Mucosa of descending colon (tissue), 3 donors: ENCODE measurements around the gene DHRS7. TPM values are rescaled to one million over a fixed set of nuclear protein-coding genes. Genes with fewer than 3 reads are reported as not detected.
A peak's percentile ranks its signal among the peaks of the same experiment; 100 is the strongest.

Experiments
- ATAC-seq: fragments of 200-7000 bp; cut with Tn5 transposase; one replicate; pipeline ENCODE4 v1.9.1; 2020; ENCODE audit warnings: mild to moderate bottlenecking, moderate library complexity
- DNase-seq, 3 donors: peaks; one replicate each; pipeline ENCODE4 v3.0.0-alpha.2; 2020
- H3K36me3 ChIP-seq: fragments of 200-600 bp; one replicate; pipeline ENCODE4 v1.8.0; 2021; ENCODE audit warnings: low read depth, mild to moderate bottlenecking
- H3K4me1 ChIP-seq: fragments of 200-600 bp; one replicate; pipeline ENCODE4 v1.8.0; 2021; ENCODE audit warnings: low read depth, mild to moderate bottlenecking
- H3K4me3 ChIP-seq: fragments of 200-600 bp; one replicate; pipeline ENCODE4 v1.8.0; 2021; ENCODE audit warnings: mild to moderate bottlenecking
- H3K9me3 ChIP-seq: fragments of 200-600 bp; one replicate; pipeline ENCODE4 v1.8.0; 2021; ENCODE audit warnings: mild to moderate bottlenecking
- CTCF ChIP-seq: fragments of 200-600 bp; IDR thresholded peaks from one replicate; pipeline ENCODE4 v1.8.0; 2022; ENCODE audit warnings: antibody characterized with exemption, mild to moderate bottlenecking
- intact Hi-C, 2 donors: fragments of 100-400 bp; cut with DNase I in 1 of 2; cut with micrococcal nuclease in 1 of 2; formaldehyde crosslinking; loops; one replicate each; pipeline versions ENCODE4 v1.11.0 to v1.11.1; 2022; cut with DNase I, micrococcal nuclease
- total RNA-seq, 3 donors: library from RNA; stranded (reverse); fragmentation: NEBNext Ultra II Directional in 2 of 3; extraction: Animal tissue kit (Norgen Biotek cat#: 25700) in 2 of 3; gene quantifications; one replicate each; pipeline versions ENCODE4 v1.2.1 to v1.2.4, GENCODE V29; 2021 to 2023
- donor health status: DM: no; HTN: no; CAD: no; lungs with moderate emphysema.
- donor health status: DM: no; HTN: no; CAD: no.
- donor health status: DM: no; HTN: yes; CAD: no.

DHRS7 gene
- total RNA-seq, 3 donors from 2014 or later: 63.4 to 96.3 (median 83.5) TPM

GRCh38 chr14:60165547-60165876 is 314 bp upstream of the DHRS7 start:
- Histone ChIP-seq H3K9me3 (no peaks in the 10 kb centered on the region), H3K36me3 (no peaks in the 10 kb centered on the region), H3K4me3 (peak overlapping the region; percentile 84), H3K4me1 (no peaks in the 10 kb centered on the region)
- DNase-seq: no peak
- TF ChIP-seq CTCF: peak; percentile 23
- no peak for ATAC-seq
- intact Hi-C loops: no loop called here

- intact Hi-C loops: no loop called here
- H3K36me3 ChIP-seq: no peaks in the 10 kb centered on the region
- peak overlapping the region; percentile 84 for H3K4me3 ChIP-seq
- H3K4me1 ChIP-seq: no peaks in the 10 kb centered on the region
- no peak for TF ChIP-seq CTCF
- no peak for DNase-seq
- peak; percentile 10 for ATAC-seq
- no peaks in the 10 kb centered on the region for H3K9me3 ChIP-seq
Observed at GRCh38 chr14:60164404-60164711, 840 bp downstream of the DHRS7 start.

- H3K36me3 ChIP-seq: no peaks in the 10 kb centered on the region
- no peak for TF ChIP-seq CTCF
- DNase-seq (no peak), ATAC-seq (no peak)
- no peak overlapping the region for H3K4me3 ChIP-seq
- no peaks in the 10 kb centered on the region for H3K4me1 ChIP-seq
- intact Hi-C loops: no loop called here
- H3K9me3 ChIP-seq: no peaks in the 10 kb centered on the region
Observed at GRCh38 chr14:60163693-60164092, 1.5 kb downstream of the DHRS7 start.

GRCh38 chr14:60161196-60162107 is 3.7 kb downstream of the DHRS7 start:
- H3K4me3 ChIP-seq: no peak overlapping the region
- H3K4me1 ChIP-seq: no peaks in the 10 kb centered on the region
- no peaks in the 10 kb centered on the region for H3K36me3 ChIP-seq
- DNase-seq (no peak), ATAC-seq (no peak)
- intact Hi-C loops: no loop called here
- TF ChIP-seq CTCF: no peak
- H3K9me3 ChIP-seq: no peaks in the 10 kb centered on the region

- Histone ChIP-seq H3K4me3 (no peak overlapping the region), H3K36me3 (no peaks in the 10 kb centered on the region), H3K9me3 (no peaks in the 10 kb centered on the region), H3K4me1 (no peaks in the 10 kb centered on the region)
- no peak for TF ChIP-seq CTCF
- ATAC-seq (no peak), DNase-seq (no peak)
- intact Hi-C loops: no loop called here
Observed at GRCh38 chr14:60160422-60160821, 4.8 kb downstream of the DHRS7 start.

- peaks cover 9% of the 10 kb centered on the region for H3K4me1 ChIP-seq
- no peaks in the 10 kb centered on the region for H3K9me3 ChIP-seq
- intact Hi-C loops: no loop called here
- no peak for DNase-seq
- no peak for ATAC-seq
- no peaks in the 10 kb centered on the region for H3K36me3 ChIP-seq
- H3K4me3 ChIP-seq: no peak overlapping the region
- TF ChIP-seq CTCF: no peak
Observed at GRCh38 chr14:60154671-60155070, 10.5 kb downstream of the DHRS7 start.
